C4-2B (cell line): ENCODE data around the gene MTUS2.

Source experiments
- CTCF ChIP-seq: fragments of 450-650 bp; conservative IDR thresholded peaks from 2 replicates; pipeline ENCODE4 v1.5.1; 2017; ENCODE audit warnings: mild to moderate bottlenecking
- ZFX ChIP-seq: fragments of 450-650 bp; IDR thresholded peaks from 2 replicates; pipeline ENCODE4 v1.6.1; 2017

GRCh38 chr13:29520671-29521070, 700.5 kb downstream of the MTUS2 start:
- TF ChIP-seq CTCF, result no peak
- no peak for TF ChIP-seq ZFX
